Measurements from ENCODE around the gene ANGPTL8. TPM values are rescaled to one million over a fixed set of nuclear protein-coding genes. Genes with fewer than 3 reads are reported as not detected.

Gene ANGPTL8
- total and polyA plus RNA-seq, 2 of the 13 experiments (the other 11 are each of a cell fraction or from before 2014, with no cell fraction given), result 27.3 to 243 TPM

DNA sequence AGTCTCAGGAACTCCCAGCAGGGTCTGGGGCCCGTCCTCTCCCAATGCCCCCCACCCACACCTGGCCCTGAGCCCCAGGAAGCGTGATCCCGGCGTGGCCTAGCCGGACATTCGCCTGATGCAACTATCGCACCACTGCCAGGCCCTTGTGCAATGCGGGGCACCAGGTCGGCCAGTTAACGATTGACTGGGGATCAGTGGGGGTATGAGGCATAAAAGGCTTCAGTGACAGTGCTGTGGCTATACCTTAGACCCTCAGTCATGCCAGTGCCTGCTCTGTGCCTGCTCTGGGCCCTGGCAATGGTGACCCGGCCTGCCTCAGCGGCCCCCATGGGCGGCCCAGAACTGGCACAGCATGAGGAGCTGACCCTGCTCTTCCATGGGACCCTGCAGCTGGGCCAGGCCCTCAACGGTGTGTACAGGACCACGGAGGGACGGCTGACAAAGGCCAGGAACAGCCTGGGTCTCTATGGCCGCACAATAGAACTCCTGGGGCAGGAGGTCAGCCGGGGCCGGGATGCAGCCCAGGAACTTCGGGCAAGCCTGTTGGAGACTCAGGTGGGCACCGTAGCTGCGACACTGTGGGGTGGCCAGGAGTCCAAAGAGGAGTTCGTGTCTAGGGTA, at the start of gene ANGPTL8 (continued):
- TF ChIP-seq, protein P1, sequence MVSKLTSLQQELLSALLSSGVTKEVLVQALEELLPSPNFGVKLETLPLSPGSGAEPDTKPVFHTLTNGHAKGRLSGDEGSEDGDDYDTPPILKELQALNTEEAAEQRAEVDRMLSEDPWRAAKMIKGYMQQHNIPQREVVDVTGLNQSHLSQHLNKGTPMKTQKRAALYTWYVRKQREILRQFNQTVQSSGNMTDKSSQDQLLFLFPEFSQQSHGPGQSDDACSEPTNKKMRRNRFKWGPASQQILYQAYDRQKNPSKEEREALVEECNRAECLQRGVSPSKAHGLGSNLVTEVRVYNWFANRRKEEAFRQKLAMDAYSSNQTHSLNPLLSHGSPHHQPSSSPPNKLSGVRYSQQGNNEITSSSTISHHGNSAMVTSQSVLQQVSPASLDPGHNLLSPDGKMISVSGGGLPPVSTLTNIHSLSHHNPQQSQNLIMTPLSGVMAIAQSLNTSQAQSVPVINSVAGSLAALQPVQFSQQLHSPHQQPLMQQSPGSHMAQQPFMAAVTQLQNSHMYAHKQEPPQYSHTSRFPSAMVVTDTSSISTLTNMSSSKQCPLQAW (CRISPR knock-in tag; IDR thresholded peaks at IDR 0.05), result peak; percentile 99
- TF ChIP-seq ZNF431 (CRISPR knock-in tag; IDR thresholded peaks at IDR 0.05; ENCODE audit: borderline replicate concordance, low read depth) (peak; percentile 97), CEBPB (IDR thresholded peaks at IDR 0.05; ENCODE audit: borderline replicate concordance, low read depth, low read length) (peak; percentile 100), LCORL (IDR thresholded peaks at IDR 0.05) (no peak), LCORL (CRISPR knock-in tag; IDR thresholded peaks at IDR 0.05) (peak; percentile 94), TMF1 (CRISPR knock-in tag; IDR thresholded peaks at IDR 0.05; ENCODE audit: low read depth) (no peak), POLR2AphosphoS2 (IDR thresholded peaks at IDR 0.05; ENCODE audit: low read depth, low read length) (no peak; the same call in 1 of the 2 replicates), WIZ (CRISPR knock-in tag; IDR thresholded peaks at IDR 0.05) (no peak), REL (CRISPR knock-in tag; conservative IDR thresholded peaks at IDR 0.05) (no peak), PHF21A (CRISPR knock-in tag; IDR thresholded peaks at IDR 0.05) (peak; percentile 97), DNMT3B (CRISPR knock-in tag; conservative IDR thresholded peaks at IDR 0.05) (no peak; the same call in 1 of the 2 replicates), RFX3 (CRISPR knock-in tag; IDR thresholded peaks at IDR 0.05) (peak; percentile 38), ZNF670 (CRISPR knock-in tag; IDR thresholded peaks at IDR 0.05; ENCODE audit: borderline replicate concordance) (peak; percentile 96), NFIC (IDR thresholded peaks at IDR 0.05; ENCODE audit: low read length) (peak; percentile 66; the same call in 1 of the 2 replicates), PLRG1 (conservative IDR thresholded peaks at IDR 0.05) (no peak)
- TF ChIP-seq, protein P2, sequence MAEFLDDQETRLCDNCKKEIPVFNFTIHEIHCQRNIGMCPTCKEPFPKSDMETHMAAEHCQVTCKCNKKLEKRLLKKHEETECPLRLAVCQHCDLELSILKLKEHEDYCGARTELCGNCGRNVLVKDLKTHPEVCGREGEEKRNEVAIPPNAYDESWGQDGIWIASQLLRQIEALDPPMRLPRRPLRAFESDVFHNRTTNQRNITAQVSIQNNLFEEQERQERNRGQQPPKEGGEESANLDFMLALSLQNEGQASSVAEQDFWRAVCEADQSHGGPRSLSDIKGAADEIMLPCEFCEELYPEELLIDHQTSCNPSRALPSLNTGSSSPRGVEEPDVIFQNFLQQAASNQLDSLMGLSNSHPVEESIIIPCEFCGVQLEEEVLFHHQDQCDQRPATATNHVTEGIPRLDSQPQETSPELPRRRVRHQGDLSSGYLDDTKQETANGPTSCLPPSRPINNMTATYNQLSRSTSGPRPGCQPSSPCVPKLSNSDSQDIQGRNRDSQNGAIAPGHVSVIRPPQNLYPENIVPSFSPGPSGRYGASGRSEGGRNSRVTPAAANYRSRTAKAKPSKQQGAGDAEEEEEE (CRISPR knock-in tag; IDR thresholded peaks at IDR 0.05; ENCODE audit: borderline replicate concordance), result no peak
- TF ChIP-seq, protein P3, sequence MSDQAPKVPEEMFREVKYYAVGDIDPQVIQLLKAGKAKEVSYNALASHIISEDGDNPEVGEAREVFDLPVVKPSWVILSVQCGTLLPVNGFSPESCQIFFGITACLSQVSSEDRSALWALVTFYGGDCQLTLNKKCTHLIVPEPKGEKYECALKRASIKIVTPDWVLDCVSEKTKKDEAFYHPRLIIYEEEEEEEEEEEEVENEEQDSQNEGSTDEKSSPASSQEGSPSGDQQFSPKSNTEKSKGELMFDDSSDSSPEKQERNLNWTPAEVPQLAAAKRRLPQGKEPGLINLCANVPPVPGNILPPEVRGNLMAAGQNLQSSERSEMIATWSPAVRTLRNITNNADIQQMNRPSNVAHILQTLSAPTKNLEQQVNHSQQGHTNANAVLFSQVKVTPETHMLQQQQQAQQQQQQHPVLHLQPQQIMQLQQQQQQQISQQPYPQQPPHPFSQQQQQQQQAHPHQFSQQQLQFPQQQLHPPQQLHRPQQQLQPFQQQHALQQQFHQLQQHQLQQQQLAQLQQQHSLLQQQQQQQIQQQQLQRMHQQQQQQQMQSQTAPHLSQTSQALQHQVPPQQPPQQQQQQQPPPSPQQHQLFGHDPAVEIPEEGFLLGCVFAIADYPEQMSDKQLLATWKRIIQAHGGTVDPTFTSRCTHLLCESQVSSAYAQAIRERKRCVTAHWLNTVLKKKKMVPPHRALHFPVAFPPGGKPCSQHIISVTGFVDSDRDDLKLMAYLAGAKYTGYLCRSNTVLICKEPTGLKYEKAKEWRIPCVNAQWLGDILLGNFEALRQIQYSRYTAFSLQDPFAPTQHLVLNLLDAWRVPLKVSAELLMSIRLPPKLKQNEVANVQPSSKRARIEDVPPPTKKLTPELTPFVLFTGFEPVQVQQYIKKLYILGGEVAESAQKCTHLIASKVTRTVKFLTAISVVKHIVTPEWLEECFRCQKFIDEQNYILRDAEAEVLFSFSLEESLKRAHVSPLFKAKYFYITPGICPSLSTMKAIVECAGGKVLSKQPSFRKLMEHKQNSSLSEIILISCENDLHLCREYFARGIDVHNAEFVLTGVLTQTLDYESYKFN (CRISPR knock-in tag; conservative IDR thresholded peaks at IDR 0.05), result peak; percentile 94
- TF ChIP-seq, protein P4, sequence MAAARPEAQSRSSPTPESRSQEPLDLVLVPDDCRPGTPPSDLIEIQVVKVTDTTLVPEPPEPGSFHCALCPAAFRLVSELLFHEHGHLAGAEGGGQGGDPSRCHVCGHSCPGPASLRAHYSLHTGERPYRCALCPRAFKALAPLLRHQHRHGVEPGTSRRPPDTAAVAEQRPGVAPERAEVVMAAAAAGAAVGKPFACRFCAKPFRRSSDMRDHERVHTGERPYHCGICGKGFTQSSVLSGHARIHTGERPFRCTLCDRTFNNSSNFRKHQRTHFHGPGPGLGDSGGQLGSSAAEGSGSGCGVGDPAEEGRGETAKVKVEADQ (CRISPR knock-in tag; IDR thresholded peaks at IDR 0.05; ENCODE audit: borderline replicate concordance), result peak; percentile 89
- TF ChIP-seq, protein P5, sequence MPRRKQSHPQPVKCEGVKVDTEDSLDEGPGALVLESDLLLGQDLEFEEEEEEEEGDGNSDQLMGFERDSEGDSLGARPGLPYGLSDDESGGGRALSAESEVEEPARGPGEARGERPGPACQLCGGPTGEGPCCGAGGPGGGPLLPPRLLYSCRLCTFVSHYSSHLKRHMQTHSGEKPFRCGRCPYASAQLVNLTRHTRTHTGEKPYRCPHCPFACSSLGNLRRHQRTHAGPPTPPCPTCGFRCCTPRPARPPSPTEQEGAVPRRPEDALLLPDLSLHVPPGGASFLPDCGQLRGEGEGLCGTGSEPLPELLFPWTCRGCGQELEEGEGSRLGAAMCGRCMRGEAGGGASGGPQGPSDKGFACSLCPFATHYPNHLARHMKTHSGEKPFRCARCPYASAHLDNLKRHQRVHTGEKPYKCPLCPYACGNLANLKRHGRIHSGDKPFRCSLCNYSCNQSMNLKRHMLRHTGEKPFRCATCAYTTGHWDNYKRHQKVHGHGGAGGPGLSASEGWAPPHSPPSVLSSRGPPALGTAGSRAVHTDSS (CRISPR knock-in tag; conservative IDR thresholded peaks at IDR 0.05), result no peak

Data from HepG2 (cell line).